TTC549 (cell line): ENCODE results near the gene SLA2.
"Not testable (repeated sequence)": the region's sequence is repeated elsewhere in the genome, so short reads cannot be mapped to it uniquely, and the experiment has no call there.

ENCODE experiments used
- FAIRE-seq: peaks from 2 replicates; lab custom pipeline; 2012; peaks lifted over from hg19 to GRCh38; lab: Jason Lieb, UNC

Gene SLA2

DNA sequence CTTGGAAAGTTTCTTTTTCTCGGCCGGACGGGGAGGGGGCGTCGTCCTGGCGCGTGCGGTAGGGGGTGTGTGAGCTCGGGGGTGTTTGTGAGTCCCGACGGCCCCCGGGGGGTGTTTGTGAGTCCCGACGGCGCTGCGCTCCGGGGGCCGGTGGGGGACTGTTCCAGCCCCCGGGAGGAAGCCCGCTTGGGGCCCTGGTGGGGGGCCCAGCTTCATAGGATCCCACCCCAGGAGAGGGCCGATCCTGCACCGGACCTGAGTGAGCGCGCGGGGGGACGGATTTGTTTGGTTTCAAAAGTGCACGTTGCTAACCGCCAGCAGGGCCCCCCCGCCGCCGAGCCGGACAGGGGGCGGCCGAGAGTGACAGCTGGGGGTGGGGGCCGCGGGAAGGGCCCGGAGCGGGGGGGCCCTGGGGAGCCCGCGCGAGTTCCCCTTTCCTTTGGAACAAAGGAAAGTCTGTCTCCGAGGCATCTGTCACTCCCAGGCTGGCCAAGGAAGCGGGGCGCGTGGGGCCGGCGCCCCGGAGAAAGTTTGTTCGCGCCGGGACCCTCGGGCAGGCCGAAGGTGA is 72.1 kb downstream of the SLA2 start:
- FAIRE-seq, result no peak

DNA sequence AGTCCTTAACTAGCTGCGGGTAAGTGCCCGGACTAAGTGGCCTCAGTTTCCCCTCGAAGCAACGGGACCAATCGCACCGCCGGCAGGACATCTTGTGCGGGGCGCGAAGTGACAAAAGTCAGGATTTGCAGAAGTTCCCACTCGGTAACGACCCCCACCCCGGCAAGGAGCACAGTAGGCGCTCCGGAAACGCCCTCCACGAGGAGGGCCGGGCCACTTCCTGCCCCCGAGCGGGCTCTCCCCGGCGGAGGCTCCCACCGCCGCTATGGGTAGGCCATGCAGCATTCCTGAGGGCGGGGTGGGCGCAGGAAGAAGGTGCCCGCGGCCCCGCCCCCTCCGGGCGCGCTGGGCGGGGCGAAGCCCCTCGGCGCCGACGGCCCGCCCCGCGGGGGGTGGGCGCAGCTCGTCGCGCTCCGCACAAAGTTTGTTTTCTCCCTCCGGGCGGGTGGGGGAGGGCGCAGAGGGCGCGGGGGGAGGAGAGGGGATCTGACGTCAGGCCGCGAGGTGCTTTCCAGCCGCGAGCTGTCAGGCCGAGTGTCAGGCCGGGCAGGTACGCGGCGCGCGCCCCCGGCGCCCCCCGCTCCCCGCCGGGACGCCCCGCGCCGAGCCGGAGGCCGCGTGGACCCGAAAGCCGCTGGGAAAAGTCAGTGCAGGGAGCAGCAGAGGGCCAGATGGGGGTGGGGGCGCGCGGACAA is 72.7 kb downstream of the SLA2 start, which contains the start of gene TGIF2:
Gene TGIF2 (plus strand): TSS at position 495 of the 695 bp plus-strand sequence. CDS start 5,178 bp downstream, outside the sequence.
- no peak for FAIRE-seq

DNA sequence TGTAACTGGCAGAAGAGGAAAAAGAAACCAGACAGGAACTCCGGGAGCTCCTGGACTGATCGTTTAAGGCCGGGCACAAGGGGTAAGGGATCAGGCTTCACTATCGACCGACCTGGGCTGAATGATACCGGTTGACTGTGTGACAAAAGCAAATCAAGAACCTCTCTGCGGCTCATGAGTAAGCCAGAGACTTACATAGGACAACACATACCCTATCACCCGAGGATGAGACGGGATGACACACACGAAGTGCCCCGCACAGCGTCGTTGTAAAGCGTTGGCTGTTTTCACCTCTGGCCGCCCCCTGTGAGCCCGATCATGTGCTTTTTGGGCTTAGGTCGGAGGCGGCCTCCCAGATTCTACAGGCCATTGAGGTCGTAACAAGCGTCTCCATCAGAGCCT is 73.3 kb downstream of the SLA2 start:
- FAIRE-seq, result no peak

DNA sequence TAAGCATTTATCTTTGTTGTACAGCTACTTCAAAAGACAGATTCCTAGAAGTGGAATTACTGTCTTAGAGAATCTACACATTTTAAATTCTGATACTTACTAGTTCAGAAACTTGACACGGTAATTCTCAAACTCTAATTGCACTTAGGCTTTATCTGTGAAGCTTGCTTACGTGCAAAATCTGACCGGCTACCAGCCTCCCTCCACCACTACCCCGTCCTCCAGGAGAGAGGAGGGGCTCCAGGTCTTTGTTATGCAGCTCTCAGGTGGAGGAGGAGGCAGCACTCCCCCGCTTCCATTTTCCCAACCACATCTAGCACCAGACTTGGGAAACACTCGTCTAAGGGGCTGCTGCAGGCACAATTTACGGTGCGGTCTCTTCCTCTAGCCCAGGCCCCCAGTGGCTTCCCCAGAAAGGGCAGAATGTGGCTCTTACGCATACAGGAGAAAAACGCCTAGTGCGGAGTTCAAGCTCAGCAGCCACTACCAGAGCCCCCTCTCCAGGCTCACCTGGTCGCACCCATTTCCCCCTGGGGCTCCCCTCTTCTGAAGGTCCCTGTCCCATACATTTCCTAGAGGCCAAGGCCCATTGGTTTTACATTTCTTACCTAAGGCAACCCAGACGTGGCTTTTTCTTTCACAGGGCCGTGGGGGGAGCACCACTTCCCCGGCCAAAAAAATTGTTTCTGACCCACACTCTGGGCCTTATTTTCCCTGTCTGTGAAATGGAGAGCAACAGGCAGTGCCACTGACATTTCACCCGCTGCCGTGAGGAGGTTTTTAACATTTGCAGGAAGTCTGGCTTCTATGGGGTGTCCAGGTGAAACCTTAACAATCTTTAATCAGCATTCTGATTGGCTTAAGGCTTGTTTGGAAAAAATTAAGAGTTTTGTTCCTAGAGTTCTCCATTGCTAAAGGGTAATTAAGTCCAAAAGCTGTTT is 74.2 kb downstream of the SLA2 start:
- FAIRE-seq, result no peak

DNA sequence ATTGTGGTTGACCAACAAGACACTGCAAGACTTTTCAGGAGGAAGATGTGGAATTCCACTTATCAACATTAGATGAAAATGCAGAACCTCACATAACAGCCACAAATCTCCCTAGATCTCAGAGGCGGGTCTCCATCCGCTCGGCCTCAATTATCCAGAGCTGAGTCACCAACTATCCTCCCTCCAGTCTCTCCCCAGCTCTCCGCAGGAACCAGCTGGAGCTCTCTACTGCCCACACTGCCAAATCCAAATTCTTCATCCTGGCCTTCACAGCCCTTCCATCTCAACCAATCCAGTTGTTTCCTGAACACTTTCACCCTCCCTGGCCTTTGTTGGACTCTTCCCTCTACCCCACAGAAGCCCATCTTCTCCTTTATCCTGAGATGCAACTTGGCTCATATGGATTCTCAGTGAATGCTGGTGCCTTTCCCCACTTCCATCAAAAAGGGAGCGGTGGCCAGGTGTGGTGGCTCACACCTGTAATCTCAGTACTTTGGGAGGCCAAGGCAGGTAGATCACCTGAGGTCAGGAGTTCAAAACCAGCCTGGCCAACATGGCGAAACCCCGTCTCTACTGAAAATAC is 76.1 kb downstream of the SLA2 start:
- FAIRE-seq, result no peak

DNA sequence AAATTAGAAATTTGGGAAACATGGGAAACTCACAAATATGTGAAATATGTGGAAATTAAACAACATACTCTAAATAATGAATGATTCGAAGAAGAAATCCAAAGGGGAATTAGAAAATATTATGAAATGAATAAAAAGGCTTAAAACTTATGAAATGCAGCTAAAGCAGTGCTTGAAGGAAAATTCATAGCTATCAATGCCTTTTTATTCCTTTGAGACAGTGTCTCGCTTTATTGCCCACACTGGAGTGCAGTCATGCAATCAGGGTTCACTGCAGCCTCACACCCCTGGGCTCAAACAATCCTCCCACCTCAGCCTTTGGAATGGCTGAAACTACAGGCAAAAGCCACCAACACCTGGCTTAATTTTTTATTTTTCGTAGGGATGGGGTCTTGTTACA is 80.5 kb downstream of the SLA2 start:
- no peak for FAIRE-seq

DNA sequence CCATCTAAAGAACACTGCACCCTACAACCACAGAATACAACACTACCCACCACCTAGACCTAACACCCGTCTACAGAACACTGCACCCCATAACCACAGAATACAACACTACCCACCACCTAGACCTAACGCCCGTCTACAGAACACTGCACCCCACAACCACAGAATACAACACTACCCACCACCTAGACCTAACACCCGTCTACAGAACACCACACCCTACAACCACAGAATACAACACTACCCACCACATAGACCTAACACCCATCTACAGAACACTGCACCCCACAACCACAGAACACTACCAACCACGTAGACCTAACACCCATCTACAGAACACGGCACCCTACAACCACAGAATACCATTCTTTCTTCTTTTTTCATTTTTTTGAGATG is 81.3 kb downstream of the SLA2 start:
- FAIRE-seq, result not testable (repeated sequence)

DNA sequence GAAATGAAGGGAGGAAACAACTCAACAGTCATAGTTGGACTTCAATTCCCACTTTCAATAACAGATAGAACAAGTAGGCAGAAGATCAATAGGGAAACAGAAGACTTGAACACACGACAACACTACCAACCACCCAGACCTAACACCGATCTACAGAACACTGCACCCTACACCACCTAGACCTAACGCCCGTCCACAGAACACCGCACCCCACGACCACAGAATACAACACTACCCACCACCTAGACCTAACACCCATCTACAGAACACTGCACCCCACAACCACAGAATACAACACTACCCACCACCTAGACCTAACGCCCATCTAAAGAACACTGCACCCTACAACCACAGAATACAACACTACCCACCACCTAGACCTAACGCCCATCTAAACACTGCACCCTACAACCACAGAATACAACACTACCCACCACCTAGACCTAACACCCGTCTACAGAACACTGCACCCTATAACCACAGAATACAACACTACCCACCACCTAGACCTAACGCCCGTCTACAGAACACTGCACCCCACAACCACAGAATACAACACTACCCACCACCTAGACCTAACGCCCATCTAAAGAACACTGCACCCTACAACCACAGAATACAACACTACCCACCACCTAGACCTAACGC is 81.8 kb downstream of the SLA2 start:
- FAIRE-seq, result not testable (repeated sequence)

DNA sequence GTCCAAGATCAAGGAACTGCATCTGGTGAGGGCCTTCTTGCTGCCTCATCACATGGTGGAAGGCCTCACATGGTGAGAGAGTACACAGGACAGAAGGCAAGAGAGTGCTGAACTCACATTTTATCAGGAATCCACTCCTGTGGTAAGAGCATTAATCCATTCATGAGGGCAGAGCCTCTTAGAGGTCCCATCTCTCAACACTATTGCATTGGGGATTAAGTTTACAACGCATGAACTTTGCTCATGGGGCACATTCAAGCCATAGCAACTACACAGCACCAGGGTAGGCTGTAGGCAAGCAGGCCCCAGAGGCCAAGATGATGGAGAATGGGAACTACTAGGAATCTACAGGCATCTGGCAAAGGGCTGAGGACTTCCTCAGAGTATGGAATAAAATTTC is 82.6 kb downstream of the SLA2 start:
- FAIRE-seq, result no peak

DNA sequence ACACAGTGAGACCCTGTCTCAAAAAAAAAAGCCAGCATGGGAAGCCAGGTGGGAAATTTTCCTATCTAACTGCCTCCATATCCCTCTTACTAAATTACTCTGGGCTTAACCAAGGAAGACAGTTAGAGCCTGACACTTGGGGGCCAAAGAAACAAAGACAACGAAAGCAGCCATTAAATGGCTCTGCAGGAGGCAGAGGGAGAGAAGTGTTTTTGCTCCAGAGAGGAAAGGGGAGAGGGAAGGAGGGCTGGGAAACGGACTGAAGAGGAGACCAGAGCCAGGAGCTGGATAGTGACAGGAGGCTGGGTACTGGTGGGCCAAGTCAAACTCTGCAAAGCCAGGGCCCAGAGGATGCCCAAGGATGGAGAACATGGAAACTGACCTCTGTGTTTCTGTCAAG is 83.3 kb downstream of the SLA2 start:
- no peak for FAIRE-seq
